Ishikawa (cell line): ENCODE measurements around the gene NPIPB6.

ENCODE experiments used
- EGR1 ChIP-seq: IDR thresholded peaks from 2 replicates; pipeline ENCODE4 v1.6.1; 2012
- FOXM1 ChIP-seq: IDR thresholded peaks from 2 replicates; pipeline ENCODE4 v1.6.1; 2012; ENCODE audit warnings: low read depth, borderline replicate concordance
- RAD21 ChIP-seq: IDR thresholded peaks from 2 replicates; pipeline ENCODE4 v1.6.1; 2012; ENCODE audit warnings: low read depth
- TCF12 ChIP-seq: IDR thresholded peaks from 2 replicates; pipeline ENCODE4 v1.6.1; 2012; ENCODE audit warnings: low read depth
- YY1 ChIP-seq: IDR thresholded peaks from 2 replicates; pipeline ENCODE4 v1.6.1; 2012; ENCODE audit warnings: low read depth

- no peak for TF ChIP-seq YY1
- TF ChIP-seq TCF12: no peak
- TF ChIP-seq FOXM1: no peak
- TF ChIP-seq RAD21: no peak
- no peak for TF ChIP-seq EGR1
Observed at GRCh38 chr16:28298511-28298878, 64.8 kb downstream of the NPIPB6 start.
